SHP77 treated with DMSO at 0.1 percent for 48 hours (cell line): Measurements from ENCODE around the gene CXCR3.
"Not testable (repeated sequence)": the region's sequence is repeated elsewhere in the genome, so short reads cannot be mapped to it uniquely, and the experiment has no call there.

Experiments used
- DNase-seq: peaks from one replicate; lab custom pipeline; 2025; lab: John Stamatoyannopoulos, UW

CXCR3 gene

DNA sequence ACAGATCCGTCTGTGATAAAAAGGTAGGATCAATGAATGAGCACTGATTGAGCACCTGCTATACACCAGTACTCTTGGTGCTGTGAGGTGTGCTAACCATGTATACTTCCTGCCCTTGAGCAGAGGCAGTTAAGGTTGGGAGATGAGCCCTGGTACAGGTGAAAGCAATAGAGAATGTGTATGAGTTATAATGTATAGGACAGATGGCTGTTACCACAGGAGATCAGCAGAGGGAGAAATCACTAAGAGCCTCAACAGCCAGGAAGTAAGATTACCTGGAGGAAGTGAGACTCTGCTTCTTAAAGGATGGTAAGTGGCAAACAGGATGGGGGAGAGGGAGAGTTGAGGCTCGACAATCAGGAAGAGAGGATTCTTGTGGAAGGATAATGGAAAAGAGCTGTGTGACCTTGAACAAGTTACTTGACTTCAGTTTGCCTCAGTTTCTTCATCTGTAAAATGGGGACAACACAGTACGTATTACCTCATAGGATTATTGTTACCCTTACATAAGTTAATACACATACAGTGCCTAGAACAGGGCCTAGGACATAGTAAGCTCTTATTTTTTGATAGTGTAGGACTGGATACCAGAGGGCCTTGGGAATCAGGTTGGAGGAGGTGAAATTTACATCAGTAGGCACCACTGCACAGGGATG, 9.1 kb downstream of the CXCR3 start:
- DNase-seq = no peak

DNA sequence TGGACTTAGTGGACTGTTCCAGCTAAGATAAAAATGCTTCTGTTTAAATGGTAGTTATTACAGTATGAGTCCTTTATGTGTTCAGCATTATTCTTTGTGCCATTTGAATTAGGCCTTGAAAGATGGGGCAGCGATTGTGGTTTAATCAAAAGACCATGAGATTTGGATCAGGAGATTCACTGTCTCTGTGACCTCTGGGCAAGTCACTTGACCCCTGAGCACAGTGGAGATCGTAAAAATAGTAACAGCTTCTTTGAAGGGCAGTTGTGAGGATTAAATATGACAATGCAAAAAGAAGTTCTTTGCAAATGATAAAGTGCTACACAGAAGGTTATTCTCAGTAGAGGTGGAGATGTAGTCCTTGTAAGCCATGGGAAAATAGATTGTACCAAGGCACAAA, 10.8 kb downstream of the CXCR3 start:
- DNase-seq = no peak

DNA sequence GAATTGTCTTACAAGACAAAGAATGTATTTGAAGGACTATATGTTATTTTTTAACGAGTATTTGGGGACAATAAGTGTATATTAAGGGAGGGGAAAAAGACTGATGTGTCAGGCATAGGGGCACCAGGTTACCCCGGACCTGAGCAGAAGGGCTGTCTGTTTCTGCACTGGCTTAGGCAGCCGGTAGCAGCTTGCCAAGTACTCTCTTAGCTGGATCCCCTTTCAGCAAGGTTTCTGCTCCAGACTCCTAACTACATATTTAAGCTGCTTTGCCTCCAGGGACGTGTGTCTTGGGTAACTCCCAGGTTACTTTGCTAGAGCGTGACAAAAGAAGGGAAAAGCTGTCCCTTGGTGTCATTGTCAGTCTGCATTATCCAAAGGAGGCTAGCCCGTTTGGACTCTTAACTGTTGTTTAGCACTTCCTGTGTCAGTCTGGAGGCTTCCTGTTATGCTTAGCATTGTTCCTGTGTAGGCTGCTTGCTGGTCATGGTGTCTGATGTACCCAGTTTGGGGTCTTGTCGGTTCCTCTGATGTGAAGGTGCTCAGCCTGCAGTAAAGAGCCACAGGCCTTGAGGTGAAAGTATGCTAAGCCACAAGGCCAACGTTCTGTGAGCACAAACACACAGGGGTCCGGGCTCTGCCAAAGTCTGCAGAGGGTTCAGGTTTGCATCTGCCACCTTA, 11.6 kb downstream of the CXCR3 start:
- no peak for DNase-seq

DNA sequence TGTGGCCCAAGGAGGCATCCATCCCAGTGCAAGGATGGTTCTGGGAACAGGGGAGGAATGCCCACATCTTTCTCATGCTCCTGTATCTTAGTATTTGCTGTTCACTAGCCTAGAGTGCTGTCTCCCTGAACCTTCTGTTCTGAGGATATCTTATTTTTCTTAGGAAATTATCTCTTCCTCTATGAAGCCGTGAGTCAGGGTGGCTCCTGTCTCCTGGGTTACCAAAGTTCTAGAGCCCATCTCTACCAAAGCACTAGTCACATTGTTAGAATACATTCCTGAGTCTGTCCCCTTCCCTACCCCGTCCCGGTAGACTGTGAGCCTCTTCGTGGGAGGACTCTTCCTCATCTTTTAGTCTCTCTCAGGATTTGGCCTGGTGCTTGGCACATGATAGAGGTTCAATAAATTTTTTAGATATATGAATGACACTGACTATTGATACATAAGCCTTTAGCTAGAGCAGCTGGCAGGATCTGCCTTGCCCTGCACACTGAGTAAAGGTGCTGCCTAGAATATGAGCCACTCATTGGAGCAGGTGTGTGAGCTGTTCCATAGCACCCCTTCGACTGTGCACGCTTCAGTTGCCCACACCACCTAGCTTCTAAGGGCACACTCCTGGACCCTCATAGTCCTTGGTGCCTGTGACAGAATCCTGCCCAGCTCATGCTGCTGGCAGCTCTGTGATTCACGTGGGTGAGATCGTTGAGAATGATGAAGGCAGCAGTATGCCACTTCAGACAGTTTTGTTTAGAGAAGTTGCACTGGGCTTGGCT, 13.3 kb downstream of the CXCR3 start:
- no peak for DNase-seq

DNA sequence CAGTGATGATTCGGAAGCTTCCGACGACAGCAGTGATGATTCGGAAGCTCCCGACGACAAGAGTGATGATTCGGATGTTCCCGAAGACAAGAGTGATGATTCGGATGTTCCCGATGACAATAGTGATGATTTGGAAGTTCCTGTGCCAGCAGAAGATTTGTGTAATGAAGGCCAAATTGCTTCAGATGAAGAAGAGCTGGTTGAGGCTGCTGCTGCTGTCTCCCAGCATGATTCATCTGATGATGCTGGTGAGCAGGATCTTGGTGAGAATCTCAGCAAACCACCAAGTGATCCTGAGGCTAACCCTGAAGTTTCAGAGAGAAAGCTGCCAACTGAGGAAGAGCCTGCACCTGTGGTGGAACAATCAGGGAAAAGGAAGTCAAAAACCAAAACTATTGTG, 14.2 kb downstream of the CXCR3 start:
- DNase-seq = no peak

DNA sequence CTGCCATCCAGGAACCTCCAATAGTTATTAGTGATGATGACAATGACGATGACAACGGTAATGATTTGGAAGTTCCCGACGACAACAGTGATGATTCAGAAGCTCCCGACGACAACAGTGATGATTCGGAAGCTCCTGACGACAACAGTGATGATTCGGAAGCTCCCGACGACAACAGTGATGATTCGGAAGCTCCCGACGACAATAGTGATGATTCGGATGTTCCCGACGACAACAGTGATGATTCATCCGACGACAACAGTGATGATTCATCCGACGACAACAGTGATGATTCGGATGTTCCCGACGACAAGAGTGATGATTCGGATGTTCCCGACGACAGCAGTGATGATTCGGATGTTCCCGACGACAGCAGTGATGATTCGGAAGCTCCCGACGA, 14.7 kb downstream of the CXCR3 start:
- DNase-seq = no peak

DNA sequence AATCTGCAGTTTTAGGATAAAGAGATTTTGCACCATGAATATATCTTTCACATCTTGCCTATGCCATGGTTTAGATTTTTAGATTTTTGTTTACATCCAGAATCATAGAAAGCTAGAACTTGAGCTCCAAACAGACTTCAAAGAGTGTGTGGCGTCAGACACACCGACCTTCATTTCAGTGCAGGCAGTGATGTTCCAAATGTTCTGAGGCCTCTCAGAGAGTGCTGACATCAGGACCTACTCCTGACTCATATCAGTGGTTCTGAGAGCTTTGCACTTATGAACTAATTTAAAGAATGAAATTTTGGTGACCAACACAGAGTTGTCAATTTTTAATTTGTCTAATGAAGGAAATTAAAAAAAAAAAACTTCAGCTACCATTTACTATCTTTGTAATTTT, 18.3 kb downstream of the CXCR3 start:
- no peak for DNase-seq

DNA sequence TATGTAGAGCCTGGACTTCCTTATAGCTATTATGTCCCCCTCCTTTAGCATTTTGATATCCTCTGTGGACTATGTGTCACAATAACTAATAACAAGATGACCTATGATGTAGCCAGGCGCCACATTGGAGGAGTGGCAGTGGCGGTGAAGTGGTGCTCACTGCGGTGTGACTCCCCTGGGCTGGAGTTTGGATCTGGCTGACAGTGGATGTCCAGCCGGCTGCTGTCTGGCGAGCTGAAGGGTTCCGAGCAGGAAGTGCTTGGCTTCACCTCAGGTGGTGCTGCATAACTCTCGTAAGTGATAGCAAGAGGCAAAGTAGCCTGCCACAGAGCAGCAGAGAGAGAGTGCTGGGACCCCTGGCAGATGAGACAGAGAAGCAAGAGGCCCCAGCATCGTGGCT, 25.1 kb downstream of the CXCR3 start:
- not testable (repeated sequence) for DNase-seq

DNA sequence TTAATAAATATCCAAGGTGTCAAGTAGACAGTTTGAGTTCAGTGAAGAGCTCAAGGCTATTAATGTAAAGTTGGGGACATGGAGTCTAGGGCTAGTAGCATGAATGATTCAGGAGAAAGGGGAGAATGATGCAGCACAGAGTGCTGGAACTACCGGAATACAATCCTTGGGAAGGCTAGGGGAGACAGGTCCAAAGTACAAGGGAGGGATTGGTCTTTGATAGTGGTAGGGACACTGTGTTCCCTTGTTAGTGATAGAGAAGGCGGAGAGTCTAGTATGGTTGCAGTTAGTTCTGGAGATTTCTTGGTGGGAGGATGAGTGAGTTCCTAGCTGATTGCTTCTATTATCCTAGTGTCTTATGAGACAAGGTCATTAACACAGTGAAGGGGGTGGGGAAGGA, 31.4 kb downstream of the CXCR3 start:
- DNase-seq = no peak

DNA sequence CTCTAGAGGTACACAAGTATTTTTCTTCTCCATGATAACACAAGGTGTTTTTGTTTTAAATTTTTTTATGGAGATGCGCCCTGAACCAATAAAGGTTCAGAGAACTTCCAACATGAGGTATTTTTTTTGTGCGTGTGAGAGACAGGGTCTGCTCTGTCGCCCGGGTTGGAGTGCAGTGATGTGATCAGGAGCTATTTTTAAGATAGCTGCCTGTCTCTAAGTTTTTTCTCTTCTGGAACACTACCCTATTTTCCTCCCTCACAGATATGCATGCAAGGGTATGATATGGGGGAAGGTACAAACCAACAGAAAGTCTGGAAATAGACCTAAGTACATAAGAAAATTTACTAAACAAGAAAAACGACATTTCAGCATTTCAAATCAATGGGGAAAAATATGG, 37.1 kb downstream of the CXCR3 start:
- DNase-seq = no peak

DNA sequence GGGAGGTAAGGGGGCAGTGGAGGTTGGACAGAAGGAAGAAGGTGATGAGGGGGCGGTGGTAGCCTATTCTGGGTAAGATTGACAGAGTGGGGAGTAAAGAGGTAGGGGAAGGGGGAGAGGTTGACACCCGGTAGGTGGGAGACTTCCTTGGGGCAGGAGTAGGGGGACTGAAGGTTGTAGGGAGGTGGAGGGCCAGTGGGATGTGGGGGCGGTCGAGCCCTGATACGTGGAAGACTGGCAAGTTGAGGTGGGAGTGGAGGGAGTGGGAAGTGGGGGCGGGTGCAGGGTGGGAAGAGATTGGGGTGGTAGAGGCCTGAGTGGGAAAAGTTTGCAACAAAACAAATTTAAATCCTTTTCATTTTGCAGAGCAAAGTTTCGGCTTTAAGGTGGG, 38.3 kb downstream of the CXCR3 start:
- DNase-seq = no peak

DNA sequence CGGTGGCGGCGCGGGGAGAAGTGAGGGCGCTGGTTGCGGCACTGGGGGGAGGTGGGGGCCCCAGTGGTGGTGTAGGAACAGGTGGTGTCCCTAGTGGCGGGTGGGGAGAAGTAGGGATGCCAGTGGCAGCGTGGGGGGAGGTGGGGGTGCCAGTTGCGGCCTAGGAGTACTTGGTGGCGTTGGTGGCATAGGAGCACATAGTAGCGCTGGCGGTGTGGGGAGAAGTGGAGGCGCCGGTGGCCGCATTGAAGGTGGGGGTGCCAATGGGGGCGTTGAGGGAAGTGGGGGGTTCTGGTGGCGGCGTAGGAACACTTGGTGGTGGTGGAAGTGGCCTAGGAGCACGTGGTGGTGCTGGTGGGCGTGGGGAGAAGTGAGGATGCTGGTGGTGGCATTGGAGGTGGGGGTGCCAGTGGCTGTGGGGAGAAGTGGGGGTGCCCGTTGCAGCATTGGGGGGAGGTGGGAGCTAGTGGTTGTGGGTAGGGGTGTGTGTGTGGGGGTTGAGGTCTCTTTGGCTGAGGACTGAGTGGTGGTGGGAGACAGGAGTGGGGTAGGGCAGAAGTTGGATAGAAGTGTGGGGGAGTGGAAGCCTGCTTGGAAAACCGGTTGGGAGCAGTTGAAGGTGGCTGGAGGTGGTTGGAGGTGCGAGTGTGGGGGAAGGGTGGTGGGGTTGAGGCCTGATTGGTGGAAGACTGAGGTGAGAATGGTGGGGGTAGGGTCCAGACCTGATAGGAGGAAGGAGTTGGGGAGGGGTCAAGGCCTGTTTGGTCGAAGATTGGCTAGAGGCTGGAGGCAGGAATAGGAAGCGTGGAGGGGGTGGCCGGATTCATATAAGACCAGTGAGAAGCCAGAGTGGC, 38.9 kb downstream of the CXCR3 start:
- DNase-seq = no peak

DNA sequence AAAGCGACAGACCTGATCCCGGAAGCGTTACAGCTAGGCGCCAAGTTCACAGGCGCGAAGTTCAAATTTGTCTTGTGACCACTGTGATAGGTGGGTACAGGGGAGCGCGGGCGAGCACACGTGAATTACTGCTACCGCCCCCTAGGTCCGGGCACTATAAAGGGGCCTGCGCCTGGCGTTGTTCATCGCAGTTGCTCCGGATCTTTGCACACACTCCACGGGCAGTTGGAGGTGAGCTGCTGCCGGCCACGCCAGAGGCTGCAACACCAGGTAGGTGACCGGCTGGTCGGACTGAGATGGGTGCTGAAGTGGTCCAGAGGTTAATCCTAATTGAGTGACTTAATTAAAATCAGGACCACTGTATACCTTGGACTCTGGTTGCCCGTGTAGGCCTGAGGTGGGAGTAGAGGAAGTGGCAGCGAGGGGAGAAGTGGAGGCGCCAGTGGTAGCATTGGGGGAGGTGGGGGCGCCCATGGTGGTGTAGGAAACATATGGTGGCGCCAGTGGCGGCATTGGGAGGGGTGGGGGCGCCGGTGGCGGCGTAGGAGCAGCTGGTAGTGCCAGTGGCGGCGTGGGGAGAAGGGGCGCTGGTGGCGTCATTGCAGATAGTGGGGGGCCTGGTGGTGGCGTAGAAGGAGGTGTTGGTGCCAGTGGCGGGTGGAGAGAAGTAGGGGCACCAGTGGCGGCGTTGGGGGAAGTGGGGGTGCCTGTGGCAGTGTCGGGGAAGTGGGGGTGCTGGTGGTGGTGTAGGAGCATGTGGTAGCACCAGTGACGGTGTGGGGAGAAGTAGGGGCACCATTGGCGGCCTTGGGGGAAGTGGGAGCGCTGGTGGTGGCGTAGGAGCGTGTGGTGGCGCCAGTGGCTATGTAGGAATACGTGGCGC, 39.8 kb downstream of the CXCR3 start, which contains the start of gene GCNA:
Gene GCNA, plus strand, starts transcription at position 185 of the 883 bp plus-strand sequence. CDS start 2,385 bp downstream, outside the sequence.
- DNase-seq = no peak

DNA sequence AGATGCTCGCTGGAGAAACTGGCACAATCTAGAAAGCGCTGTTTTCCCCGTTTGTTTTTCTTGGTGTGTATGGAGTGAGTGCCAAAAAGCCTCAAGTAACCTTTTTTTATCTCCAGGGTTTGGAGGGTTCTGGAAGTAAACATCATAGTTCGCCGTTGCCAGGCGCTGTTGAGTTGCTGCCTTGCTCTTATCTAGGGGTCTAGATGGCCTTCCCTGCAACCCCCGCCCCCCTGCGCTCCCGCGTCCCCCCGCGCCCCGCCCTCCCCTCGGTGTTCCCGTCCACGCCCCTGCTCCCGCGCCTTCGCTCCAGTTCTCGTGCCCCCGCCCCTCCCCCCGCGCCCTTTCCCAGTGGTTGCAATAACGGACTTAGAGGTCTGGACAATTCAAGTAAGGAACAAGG, 40.6 kb downstream of the CXCR3 start:
- DNase-seq = no peak

DNA sequence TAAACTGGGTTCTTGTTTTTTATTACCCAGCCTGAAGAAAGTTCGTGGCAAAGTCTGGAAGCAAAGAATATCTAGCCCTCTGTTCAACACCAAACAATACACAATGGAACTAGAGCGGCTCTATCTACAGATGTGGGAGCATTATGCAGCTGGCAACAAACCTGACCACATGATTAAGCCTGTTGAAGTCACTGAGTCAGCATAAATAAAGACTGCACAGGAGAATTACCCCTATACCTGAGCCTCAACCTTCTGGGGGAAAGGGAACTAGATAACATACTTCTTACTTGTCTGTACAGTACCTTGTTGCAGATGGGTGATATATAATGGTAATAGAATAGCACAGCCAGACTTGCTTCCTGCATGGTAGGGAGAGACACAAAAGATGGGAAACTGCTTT, 44.7 kb downstream of the CXCR3 start:
- no peak for DNase-seq

DNA sequence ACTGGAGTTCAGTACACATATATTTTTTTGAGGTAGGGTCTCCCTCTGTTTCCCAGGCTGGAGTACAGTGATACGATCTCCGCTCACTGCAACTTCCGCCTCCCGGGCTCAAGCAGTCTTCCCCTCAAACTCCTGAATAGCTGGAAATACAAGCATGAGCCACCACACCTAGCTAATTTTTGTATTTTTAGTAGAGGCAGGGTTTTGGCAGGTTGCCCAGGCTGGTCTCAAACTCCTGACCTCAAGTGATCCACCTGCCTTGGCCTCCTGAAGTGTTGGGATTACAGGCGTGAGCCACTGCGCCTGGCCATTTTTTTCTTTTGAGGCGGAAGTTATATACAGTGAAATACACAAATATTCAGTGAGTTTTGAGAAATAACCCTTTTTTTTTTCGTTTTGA, 46.9 kb downstream of the CXCR3 start:
- DNase-seq = not testable (repeated sequence)
